H1 (cell line): Measurements from ENCODE around the gene PODN. TPM values are rescaled to one million over a fixed set of nuclear protein-coding genes. Genes with fewer than 3 reads are reported as not detected.

Experiments used
- CTCF ChIA-PET: fragments of 300-600 bp; sonication (Branson Sonifier 250); formaldehyde crosslinking; loops from one replicate; lab custom pipeline; 2021; ENCODE audit not compliant: partially characterized antibody; lab: Charles Lee
- POLR2A ChIA-PET: fragments of 300-600 bp; sonication (Branson Sonifier 250); formaldehyde crosslinking; loops from one replicate; lab custom pipeline; 2021; ENCODE audit warnings: inconsistent platforms; ENCODE audit not compliant: partially characterized antibody; lab: Charles Lee
- DNase-seq, 2 experiments: peaks; one replicate each; pipeline versions ENCODE4 v3.0.0 to v3.0.0-alpha.2; 2010 to 2022; ENCODE audit warnings: low spot score in 2 of 2, low read depth in 1 of 2, mixed read lengths in 1 of 2
- FAIRE-seq: peaks from 2 replicates; lab custom pipeline; 2011; peaks lifted over from hg19 to GRCh38; lab: Jason Lieb, UNC
- H2AFZ ChIP-seq: 2 replicates; pipeline ENCODE4 v1.8.1; 2012; ENCODE audit warnings: low read length, inconsistent platforms
- H2AK5ac ChIP-seq: 2 replicates; pipeline ENCODE4 v1.6.1; 2013; ENCODE audit warnings: low read depth, low read length
- H2BK120ac ChIP-seq: replicated peaks from 2 replicates; pipeline ENCODE3; 2013; ENCODE audit warnings: low read depth, low read length, inconsistent platforms
- H2BK12ac ChIP-seq: 2 replicates; pipeline ENCODE4 v1.6.1; 2013; ENCODE audit warnings: low read depth, low read length
- H2BK15ac ChIP-seq: 2 replicates; pipeline ENCODE4 v1.6.1; 2013; ENCODE audit warnings: low read length
- H2BK20ac ChIP-seq: 2 replicates; pipeline ENCODE4 v1.6.1; 2013; ENCODE audit warnings: low read length
- H2BK5ac ChIP-seq: 2 replicates; pipeline ENCODE4 v1.6.1; 2013; ENCODE audit warnings: low read depth, low read length
- H3K14ac ChIP-seq: 2 replicates; pipeline ENCODE4 v1.6.1; 2013; ENCODE audit warnings: inconsistent platforms; ENCODE audit not compliant: insufficient read length
- H3K18ac ChIP-seq: 2 replicates; pipeline ENCODE4 v1.6.1; 2013; ENCODE audit warnings: low read length; ENCODE audit errors: extremely low read depth
- H3K23ac ChIP-seq: 2 replicates; pipeline ENCODE4 v1.6.1; 2013; ENCODE audit warnings: inconsistent platforms; ENCODE audit not compliant: insufficient read length
- H3K23me2 ChIP-seq: 2 replicates; pipeline ENCODE4 v1.6.1; 2013; ENCODE audit warnings: low read depth, low read length
- H3K27ac ChIP-seq: 2 replicates; pipeline ENCODE4 v1.6.1; 2011; ENCODE audit warnings: low read depth, low read length, inconsistent platforms
- H3K27me3 ChIP-seq, 4 experiments: replicated peaks in 1 of 4; 1 replicate in 1 of 4; 2 replicates in 3 of 4; pipeline versions ENCODE4 v1.6.1 to v1.8.1; 2011 to 2013; ENCODE audit warnings: low read length in 3 of 4, mild to moderate bottlenecking in 3 of 4, inconsistent platforms in 2 of 4, mixed read lengths in 2 of 4, moderate library complexity in 1 of 4; ENCODE audit not compliant: control insufficient read depth in 3 of 4, insufficient read depth in 3 of 4; ENCODE audit errors: extremely low read depth in 1 of 4
- H3K36me3 ChIP-seq, 4 experiments: 2 replicates each; pipeline versions ENCODE4 v1.6.1 to v1.8.1; 2011 to 2013; ENCODE audit warnings: mild to moderate bottlenecking in 4 of 4, low read length in 3 of 4, moderate library complexity in 2 of 4, control low read depth in 1 of 4, inconsistent platforms in 1 of 4; ENCODE audit not compliant: insufficient read depth in 4 of 4, control insufficient read depth in 2 of 4
- H3K4ac ChIP-seq: replicated peaks from 2 replicates; pipeline ENCODE3; 2013; ENCODE audit warnings: low read length, low read depth, mixed read lengths, inconsistent platforms; ENCODE audit not compliant: insufficient read length
- H3K4me1 ChIP-seq, 4 experiments: replicated peaks in 1 of 4; 1 replicate in 1 of 4; 2 replicates in 3 of 4; pipeline versions ENCODE4 v1.6.1 to v1.8.1; 2011 to 2013; ENCODE audit warnings: low read length in 3 of 4, inconsistent platforms in 2 of 4, mixed read lengths in 1 of 4; ENCODE audit not compliant: insufficient read depth in 4 of 4, control insufficient read depth in 3 of 4
- H3K4me2 ChIP-seq, 2 experiments: 2 replicates each; pipeline versions ENCODE4 v1.6.1 to v1.8.1; 2011 to 2013; ENCODE audit warnings: low read depth in 2 of 2, low read length in 2 of 2, control low read depth in 1 of 2, inconsistent platforms in 1 of 2, mild to moderate bottlenecking in 1 of 2; ENCODE audit not compliant: insufficient read depth in 1 of 2
- H3K4me3 ChIP-seq, 4 experiments: fragments of 200-600, 300-600 bp in 1 of 4; sonication (generic), shearing (Covaris generic), sonication (Bioruptor Twin) in 1 of 4; 2 replicates each; pipeline versions ENCODE4 v1.5.1 to v1.8.1; 2011 to 2016; ENCODE audit warnings: low read length in 4 of 4, low read depth in 3 of 4, control low read depth in 2 of 4, inconsistent platforms in 2 of 4, mild to moderate bottlenecking in 2 of 4, mixed read lengths in 1 of 4, moderate library complexity in 1 of 4; ENCODE audit not compliant: insufficient read depth in 2 of 4; ENCODE audit errors: extremely low read depth in 1 of 4
- H3K56ac ChIP-seq: replicated peaks from 2 replicates; pipeline ENCODE3; 2013; ENCODE audit warnings: low read depth, mild to moderate bottlenecking, mixed read lengths, low read length, inconsistent platforms; ENCODE audit not compliant: insufficient read length
- H3K79me1 ChIP-seq: 2 replicates; pipeline ENCODE4 v1.6.1; 2013; ENCODE audit warnings: low read depth, low read length, control low read depth
- H3K79me2 ChIP-seq, 2 experiments: 2 replicates each; pipeline versions ENCODE4 v1.6.1 to v1.8.1; 2012 to 2013; ENCODE audit warnings: low read length in 2 of 2, mild to moderate bottlenecking in 2 of 2, inconsistent platforms in 1 of 2; ENCODE audit not compliant: insufficient read depth in 2 of 2, control insufficient read depth in 1 of 2
- H3K9ac ChIP-seq, 4 experiments: replicated peaks in 1 of 4; 1 replicate in 1 of 4; 2 replicates in 3 of 4; pipeline versions ENCODE4 v1.6.1 to v1.8.1; 2011 to 2013; ENCODE audit warnings: low read depth in 3 of 4, low read length in 3 of 4, control low read depth in 2 of 4, mild to moderate bottlenecking in 2 of 4, moderate library complexity in 2 of 4, inconsistent platforms in 1 of 4; ENCODE audit errors: extremely low read depth in 1 of 4
- H3K9me3 ChIP-seq, 2 experiments: 2 replicates each; pipeline versions ENCODE4 v1.6.1 to v1.8.1; 2012 to 2013; ENCODE audit warnings: mild to moderate bottlenecking in 2 of 2, moderate library complexity in 2 of 2, control low read depth in 1 of 2, inconsistent platforms in 1 of 2, low read depth in 1 of 2, low read length in 1 of 2, mixed read lengths in 1 of 2; ENCODE audit not compliant: insufficient read depth in 2 of 2
- H4K20me1 ChIP-seq, 2 experiments: replicated peaks in 1 of 2; 2 replicates each; pipeline versions ENCODE3 to v1.8.1; 2011 to 2013; ENCODE audit warnings: inconsistent platforms in 2 of 2, low read length in 2 of 2, mild to moderate bottlenecking in 1 of 2; ENCODE audit not compliant: insufficient read depth in 2 of 2, control insufficient read depth in 1 of 2
- H4K5ac ChIP-seq: 2 replicates; pipeline ENCODE4 v1.6.1; 2013; ENCODE audit warnings: low read length, low read depth, mixed read lengths, inconsistent platforms; ENCODE audit not compliant: insufficient read length
- H4K8ac ChIP-seq: 2 replicates; pipeline ENCODE4 v1.8.0; 2013; ENCODE audit warnings: mild to moderate bottlenecking, moderate library complexity, low read length, inconsistent platforms; ENCODE audit not compliant: insufficient read depth; ENCODE audit errors: extremely low read depth
- H4K91ac ChIP-seq: replicated peaks from 2 replicates; pipeline ENCODE3; 2013; ENCODE audit warnings: low read length, mixed read lengths, inconsistent platforms; ENCODE audit not compliant: insufficient read length
- ASH2L ChIP-seq: fragments of 200-600, 300-600 bp; sonication (generic); IDR thresholded peaks from one replicate; pipeline ENCODE4 v1.7.1; 2017; ENCODE audit warnings: low read length
- BACH1 ChIP-seq: IDR thresholded peaks from 2 replicates; pipeline ENCODE4 v1.6.1; 2012; ENCODE audit warnings: low read length, improper control_type of control experiment
- BRCA1 ChIP-seq: IDR thresholded peaks from 2 replicates; pipeline ENCODE4 v1.6.1; 2012; ENCODE audit warnings: low read depth, low read length, improper control_type of control experiment
- KDM4A ChIP-seq: IDR thresholded peaks from one replicate; pipeline ENCODE4 v1.7.1; 2012; ENCODE audit warnings: low read depth, mild to moderate bottlenecking, moderate library complexity, low read length, inconsistent platforms; ENCODE audit not compliant: severe bottlenecking
- MAFK ChIP-seq: IDR thresholded peaks from 2 replicates; pipeline ENCODE4 v1.6.1; 2012; ENCODE audit warnings: low read depth, mild to moderate bottlenecking, improper control_type of control experiment, low read length
- RAD21 ChIP-seq, 2 experiments: IDR thresholded peaks in 1 of 2; conservative IDR thresholded peaks in 1 of 2; 2 replicates each; pipeline ENCODE4 v1.6.1; 2011; ENCODE audit warnings: low read depth in 2 of 2, low read length in 2 of 2, improper control_type of control experiment in 1 of 2, inconsistent platforms in 1 of 2, mild to moderate bottlenecking in 1 of 2, moderate library complexity in 1 of 2
- SAP30 ChIP-seq: fragments of 300-600 bp; sonication (generic); IDR thresholded peaks from 2 replicates; pipeline ENCODE4 v1.7.1; 2012; ENCODE audit warnings: low read length, moderate library complexity, mild to moderate bottlenecking, inconsistent platforms; ENCODE audit not compliant: insufficient read depth, insufficient replicate concordance
- TAF1 ChIP-seq: IDR thresholded peaks from 2 replicates; pipeline ENCODE4 v1.6.1; 2011; ENCODE audit warnings: mild to moderate bottlenecking, low read depth, low read length
- WGBS, 2 experiments: shearing (Covaris generic) in 1 of 2; methylation state at CpG; one replicate each; pipeline versions ENCODE4 v1.1.6 to v1.1.7; 2013 to 2015; ENCODE audit warnings: low lambda C conversion rate in 2 of 2, mixed read lengths in 2 of 2, inconsistent platforms in 1 of 2, low coverage in 1 of 2, missing lambda C conversion rate in 1 of 2; ENCODE audit not compliant: insufficient replicate concordance in 2 of 2, insufficient coverage in 1 of 2, insufficient read length in 1 of 2; ENCODE audit errors: extremely low coverage in 1 of 2, missing lambda C conversion rate in 1 of 2; 5-methylcytosine and 5-hydroxymethylcytosine counted together
- polyA plus RNA-seq, 7 experiments: library from polyadenylated mRNA; depleted of rRNA in 3 of 7; stranded (reverse) in 5 of 7; unstranded in 2 of 7; fragments of >200 nt in 5 of 7; fragments of 200-250 nt in 2 of 7; gene quantifications; 1 replicate in 5 of 7; 2 replicates in 1 of 7; 4 replicates in 1 of 7; pipeline versions ENCODE4 v1.2.1 to v1.2.3, GENCODE V29; 2011 to 2013; ENCODE audit warnings: missing spikeins in 2 of 7, mixed read lengths in 2 of 7
- total RNA-seq: library from RNA; stranded (reverse); fragmentation: NEBNext Ultra II Directional; extraction: Animal tissue kit (Norgen Biotek cat#: 25700); gene quantifications from 2 replicates; pipeline ENCODE4 v1.2.1, GENCODE V29; 2021
- TF ChIP-seq, protein P1 (sequence below): IDR thresholded peaks from 2 replicates; pipeline ENCODE4 v1.6.1; 2012; ENCODE audit warnings: inconsistent platforms
- TF ChIP-seq, protein P2 (sequence below): IDR thresholded peaks from 2 replicates; pipeline ENCODE4 v1.6.1; 2011; ENCODE audit warnings: low read length, improper control_type of control experiment

Gene PODN
- total and polyA plus RNA-seq, 2 of the 8 experiments (the other 6 are each of a cell fraction or from before 2014, with no cell fraction given), result 0.11 to 0.17 TPM

DNA sequence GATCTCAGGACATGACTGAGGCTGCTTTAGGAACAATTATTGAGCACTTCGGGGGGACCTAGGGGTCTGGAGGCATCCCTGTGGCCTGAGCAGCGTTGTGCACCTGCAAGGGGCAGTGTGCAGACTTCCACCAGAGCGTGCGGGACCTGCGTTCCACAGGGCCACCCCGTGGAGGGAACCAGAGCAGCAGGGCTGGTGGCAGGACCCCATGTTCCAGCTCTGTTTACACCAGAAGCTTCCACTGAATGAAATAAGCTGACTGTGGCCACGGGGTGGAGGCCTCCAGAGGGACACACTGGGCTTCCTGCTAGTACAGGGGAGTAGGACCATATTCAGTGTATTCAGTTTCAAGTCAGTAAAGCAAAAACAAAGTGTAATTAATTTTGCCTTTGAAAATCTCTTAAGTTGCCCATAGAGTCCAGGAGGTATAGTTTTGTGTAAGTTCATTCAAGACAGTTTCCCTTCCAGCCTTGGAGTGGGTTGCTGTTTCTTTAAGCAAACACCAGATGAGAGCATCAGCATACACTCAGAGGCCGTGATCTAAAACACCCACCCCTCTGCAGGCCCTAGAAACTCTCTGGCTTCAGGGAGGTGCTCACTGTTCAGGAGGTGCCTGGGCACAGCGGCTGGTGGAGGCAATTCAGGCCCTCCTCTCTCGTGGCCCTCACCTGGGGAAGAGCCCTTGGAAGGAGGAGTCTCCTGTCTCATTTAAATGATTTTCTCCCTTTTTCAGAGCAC is 63.8 kb downstream of the PODN start:
- WGBS, 2 experiments, result 76% methylated on average over 10 of the region's 10 CpGs; no CpG with 5 or more reads in 1 of the 2 experiments
- no peak overlapping the region for H3K14ac ChIP-seq
- H2BK20ac ChIP-seq, result no peak overlapping the region
- H4K20me1 ChIP-seq, result no peaks in the 10 kb centered on the region
- POLR2A ChIA-PET, result no interaction called here
- no peak overlapping the region for H3K4me3 ChIP-seq
- H3K79me1 ChIP-seq, result no peaks in the 10 kb centered on the region
- no peak overlapping the region for H3K23ac ChIP-seq
- no peak overlapping the region for H3K18ac ChIP-seq
- no peaks in the 10 kb centered on the region for H3K79me2 ChIP-seq
- no peaks in the 10 kb centered on the region; a peak in 2 of 7 replicates for H3K27me3 ChIP-seq
- no peak overlapping the region for H4K5ac ChIP-seq
- H3K4me2 ChIP-seq, result no peak overlapping the region
- DNase-seq (no peak), FAIRE-seq (no peak)
- peaks cover 0 to 13% (median 2%) of the 10 kb centered on the region in 4 experiments; a peak in 4 of 7 replicates for H3K4me1 ChIP-seq
- H2BK15ac ChIP-seq, result no peak overlapping the region
- no peak overlapping the region for H4K8ac ChIP-seq
- H2AK5ac ChIP-seq, result no peak overlapping the region
- H3K23me2 ChIP-seq, result no peaks in the 10 kb centered on the region
- no peak overlapping the region for H2BK12ac ChIP-seq
- H2AFZ ChIP-seq, result no peak overlapping the region
- H3K9me3 ChIP-seq, result no peaks in the 10 kb centered on the region; a peak in 1 of 4 replicates
- no peak overlapping the region for H3K56ac ChIP-seq
- H2BK5ac ChIP-seq, result no peak overlapping the region
- no peak overlapping the region for H4K91ac ChIP-seq
- no peak overlapping the region for H3K27ac ChIP-seq
- no peak overlapping the region for H3K9ac ChIP-seq
- no peak overlapping the region for H2BK120ac ChIP-seq
- CTCF ChIA-PET, result interaction anchor here (0.6 to 2.3 kb wide), 5 partner anchors 32 to 66 kb away, joined by 3 to 5 read pairs (median 3); no protein-coding TSS in a partner anchor
- no peaks in the 10 kb centered on the region for H3K36me3 ChIP-seq
- no peak overlapping the region for H3K4ac ChIP-seq
- TF ChIP-seq MAFK (no peak), BACH1 (no peak), SAP30 (no peak), BRCA1 (no peak), KDM4A (no peak), RAD21 (IDR thresholded peaks at IDR 0.05 in 1 of 2, conservative IDR thresholded peaks at IDR 0.05 in 1 of 2; ENCODE audit: low read depth in 2 of 2, low read length in 2 of 2) (no peak; a peak in 1 of 4 replicates), TAF1 (no peak), ASH2L (no peak)
- TF ChIP-seq, protein P1, sequence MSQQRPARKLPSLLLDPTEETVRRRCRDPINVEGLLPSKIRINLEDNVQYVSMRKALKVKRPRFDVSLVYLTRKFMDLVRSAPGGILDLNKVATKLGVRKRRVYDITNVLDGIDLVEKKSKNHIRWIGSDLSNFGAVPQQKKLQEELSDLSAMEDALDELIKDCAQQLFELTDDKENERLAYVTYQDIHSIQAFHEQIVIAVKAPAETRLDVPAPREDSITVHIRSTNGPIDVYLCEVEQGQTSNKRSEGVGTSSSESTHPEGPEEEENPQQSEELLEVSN, result no peak
- TF ChIP-seq, protein P2, sequence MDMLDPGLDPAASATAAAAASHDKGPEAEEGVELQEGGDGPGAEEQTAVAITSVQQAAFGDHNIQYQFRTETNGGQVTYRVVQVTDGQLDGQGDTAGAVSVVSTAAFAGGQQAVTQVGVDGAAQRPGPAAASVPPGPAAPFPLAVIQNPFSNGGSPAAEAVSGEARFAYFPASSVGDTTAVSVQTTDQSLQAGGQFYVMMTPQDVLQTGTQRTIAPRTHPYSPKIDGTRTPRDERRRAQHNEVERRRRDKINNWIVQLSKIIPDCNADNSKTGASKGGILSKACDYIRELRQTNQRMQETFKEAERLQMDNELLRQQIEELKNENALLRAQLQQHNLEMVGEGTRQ, result no peak
